ENCODE results near the gene TMEM258.

GRCh38 chr11:61833471-61833870, 41.1 kb upstream of the TMEM258 start:
- TF ChIP-seq CTCF (IDR thresholded peaks at IDR 0.05) = no peak
- no peak for TF ChIP-seq POLR2A (IDR thresholded peaks at IDR 0.05)
